HG03460 (cell line): Measurements from ENCODE around the gene TUBB4B.

Experiments
- ATAC-seq: cut with Tn5 transposase; IDR thresholded peaks from one replicate; pipeline ENCODE4 v1.9.1; 2021; ENCODE audit not compliant: unreplicated experiment

Gene TUBB4B

GRCh38 chr9:137240841-137241489 lies at the start of gene TUBB4B:
TSS of gene TUBB4B (plus strand) at chr9:137241287. CDS start at chr9:137241361, 74 bp downstream.
- peak; percentile 67 for ATAC-seq

GRCh38 chr9:137191691-137192447 lies 49.2 kb upstream of the TUBB4B start:
- ATAC-seq: no peak

- ATAC-seq: no peak
Measured at GRCh38 chr9:137192448-137192780, 48.7 kb upstream of the TUBB4B start.

- no peak for ATAC-seq
Measured at GRCh38 chr9:137192859-137193258, 48.2 kb upstream of the TUBB4B start.

- ATAC-seq: no peak
Measured at GRCh38 chr9:137193771-137194170, 47.3 kb upstream of the TUBB4B start.

GRCh38 chr9:137194388-137194787 lies 46.7 kb upstream of the TUBB4B start:
- no peak for ATAC-seq

- ATAC-seq: no peak
Measured at GRCh38 chr9:137194909-137195308, 46.2 kb upstream of the TUBB4B start.

GRCh38 chr9:137195525-137196220 lies 45.4 kb upstream of the TUBB4B start:
- ATAC-seq: no peak

- no peak for ATAC-seq
Measured at GRCh38 chr9:137198051-137198901, 42.8 kb upstream of the TUBB4B start.

GRCh38 chr9:137198902-137199283 lies 42.2 kb upstream of the TUBB4B start:
- ATAC-seq: no peak

- no peak for ATAC-seq
Measured at GRCh38 chr9:137199411-137200121, 41.5 kb upstream of the TUBB4B start.

GRCh38 chr9:137200311-137201204 lies 40.5 kb upstream of the TUBB4B start, which contains the start of gene TPRN:
TSS of gene TPRN (minus strand) at chr9:137200741. CDS start at chr9:137200711, 30 bp downstream.
- ATAC-seq: peak; percentile 81

- no peak for ATAC-seq
Measured at GRCh38 chr9:137201205-137201868, 39.8 kb upstream of the TUBB4B start.

GRCh38 chr9:137202966-137203365 lies 38.1 kb upstream of the TUBB4B start:
- no peak for ATAC-seq

GRCh38 chr9:137204731-137205125 lies 36.4 kb upstream of the TUBB4B start:
- no peak for ATAC-seq

- peak; percentile 39 for ATAC-seq
Measured at GRCh38 chr9:137205126-137206069, 35.7 kb upstream of the TUBB4B start, which contains the start of the genes NDOR1 and TMEM203. TSS of gene NDOR1 (plus strand) at chr9:137205700. CDS start at chr9:137205778, 78 bp downstream. TSS of gene TMEM203 (minus strand) at chr9:137205648. CDS start at chr9:137205414, 234 bp downstream.

GRCh38 chr9:137206602-137207001 lies 34.5 kb upstream of the TUBB4B start:
- no peak for ATAC-seq
